PFSK-1 (cell line): ENCODE measurements around the gene ZBP1.

ENCODE experiments used
- POLR2AphosphoS5 ChIP-seq: IDR thresholded peaks from 2 replicates; pipeline ENCODE4 v1.6.1; 2012; ENCODE audit warnings: low read depth, mild to moderate bottlenecking, control low read depth, low read length, moderate library complexity
- TF ChIP-seq, protein P1 (sequence below), 2 experiments: IDR thresholded peaks; 2 replicates each; pipeline versions ENCODE4 v1.6.1 to v1.8.0; 2011 to 2012; ENCODE audit warnings: low read depth in 2 of 2, low read length in 2 of 2, control low read depth in 1 of 2, inconsistent platforms in 1 of 2, mild to moderate bottlenecking in 1 of 2, moderate library complexity in 1 of 2; ENCODE audit not compliant: insufficient read depth in 1 of 2

DNA sequence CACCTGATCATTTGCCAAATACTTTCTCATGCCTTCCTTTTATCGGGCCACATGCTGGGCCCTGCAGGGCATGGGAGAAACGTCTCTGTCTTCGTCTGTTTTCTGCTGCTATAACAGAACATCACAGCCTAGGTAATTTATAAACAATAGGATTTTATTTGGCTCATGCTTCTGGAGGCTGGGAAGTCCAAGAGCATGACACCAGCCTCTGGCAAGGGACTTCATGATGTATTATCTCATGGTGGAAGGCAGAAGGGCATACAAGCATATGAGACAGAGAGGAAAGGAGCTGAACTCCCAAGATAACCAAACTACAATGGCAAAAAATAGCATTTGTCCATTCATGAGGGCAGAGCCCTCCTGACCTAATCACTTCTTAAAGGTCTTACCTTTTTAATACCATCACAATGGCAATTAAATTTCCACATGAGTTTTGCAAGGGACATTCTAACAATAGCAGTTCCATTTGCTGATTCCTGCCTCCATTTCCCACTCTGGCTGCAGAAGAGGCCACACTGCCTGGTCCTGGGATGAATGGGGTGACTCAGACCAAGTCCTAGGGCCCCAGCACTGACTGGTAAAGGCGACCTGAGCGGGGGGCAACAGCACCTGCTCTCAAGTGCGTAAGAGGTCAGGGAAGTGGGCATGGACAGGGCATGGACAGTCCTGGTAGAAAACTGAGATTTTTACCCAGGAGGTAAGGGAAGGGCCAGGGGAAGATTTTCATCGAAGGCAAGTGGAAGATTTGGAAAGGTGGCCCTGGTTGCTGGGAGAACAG, 5.1 kb upstream of the ZBP1 start:
- TF ChIP-seq, protein P1, sequence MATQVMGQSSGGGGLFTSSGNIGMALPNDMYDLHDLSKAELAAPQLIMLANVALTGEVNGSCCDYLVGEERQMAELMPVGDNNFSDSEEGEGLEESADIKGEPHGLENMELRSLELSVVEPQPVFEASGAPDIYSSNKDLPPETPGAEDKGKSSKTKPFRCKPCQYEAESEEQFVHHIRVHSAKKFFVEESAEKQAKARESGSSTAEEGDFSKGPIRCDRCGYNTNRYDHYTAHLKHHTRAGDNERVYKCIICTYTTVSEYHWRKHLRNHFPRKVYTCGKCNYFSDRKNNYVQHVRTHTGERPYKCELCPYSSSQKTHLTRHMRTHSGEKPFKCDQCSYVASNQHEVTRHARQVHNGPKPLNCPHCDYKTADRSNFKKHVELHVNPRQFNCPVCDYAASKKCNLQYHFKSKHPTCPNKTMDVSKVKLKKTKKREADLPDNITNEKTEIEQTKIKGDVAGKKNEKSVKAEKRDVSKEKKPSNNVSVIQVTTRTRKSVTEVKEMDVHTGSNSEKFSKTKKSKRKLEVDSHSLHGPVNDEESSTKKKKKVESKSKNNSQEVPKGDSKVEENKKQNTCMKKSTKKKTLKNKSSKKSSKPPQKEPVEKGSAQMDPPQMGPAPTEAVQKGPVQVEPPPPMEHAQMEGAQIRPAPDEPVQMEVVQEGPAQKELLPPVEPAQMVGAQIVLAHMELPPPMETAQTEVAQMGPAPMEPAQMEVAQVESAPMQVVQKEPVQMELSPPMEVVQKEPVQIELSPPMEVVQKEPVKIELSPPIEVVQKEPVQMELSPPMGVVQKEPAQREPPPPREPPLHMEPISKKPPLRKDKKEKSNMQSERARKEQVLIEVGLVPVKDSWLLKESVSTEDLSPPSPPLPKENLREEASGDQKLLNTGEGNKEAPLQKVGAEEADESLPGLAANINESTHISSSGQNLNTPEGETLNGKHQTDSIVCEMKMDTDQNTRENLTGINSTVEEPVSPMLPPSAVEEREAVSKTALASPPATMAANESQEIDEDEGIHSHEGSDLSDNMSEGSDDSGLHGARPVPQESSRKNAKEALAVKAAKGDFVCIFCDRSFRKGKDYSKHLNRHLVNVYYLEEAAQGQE (IDR thresholded peaks at IDR 0.05; ENCODE audit: insufficient read depth in 1 of 2, low read depth in 2 of 2, low read length in 2 of 2), result no peak
- TF ChIP-seq POLR2AphosphoS5, result no peak
